HG03575 (cell line): ENCODE data around the gene SCFD1.
"Not testable (repeated sequence)": the region's sequence is repeated elsewhere in the genome, so short reads cannot be mapped to it uniquely, and the experiment has no call there.

Experiments
- ATAC-seq: cut with Tn5 transposase; IDR thresholded peaks from one replicate; pipeline ENCODE4 v1.9.1; 2021; ENCODE audit not compliant: unreplicated experiment, insufficient number of reproducible peaks, low FRiP score; ENCODE audit errors: extremely low read depth

SCFD1 gene

GRCh38 chr14:30621940-30622830, at the start of gene SCFD1:
Gene SCFD1 (plus strand): TSS chr14:30622319. CDS start chr14:30622339, 20 bp downstream.
- no peak for ATAC-seq

GRCh38 chr14:30572771-30573170, 49.3 kb upstream of the SCFD1 start:
- ATAC-seq = no peak

- ATAC-seq = no peak
Measured at GRCh38 chr14:30573226-30573814, 48.8 kb upstream of the SCFD1 start.

GRCh38 chr14:30573966-30574365, 48.2 kb upstream of the SCFD1 start:
- ATAC-seq = no peak

GRCh38 chr14:30574777-30575176, 47.3 kb upstream of the SCFD1 start:
- ATAC-seq = not testable (repeated sequence)

GRCh38 chr14:30576333-30576732, 45.8 kb upstream of the SCFD1 start:
- ATAC-seq = not testable (repeated sequence)

GRCh38 chr14:30580616-30581282, 41.4 kb upstream of the SCFD1 start:
- ATAC-seq = no peak

GRCh38 chr14:30581283-30581625, 40.9 kb upstream of the SCFD1 start:
- no peak for ATAC-seq

- no peak for ATAC-seq
Measured at GRCh38 chr14:30582376-30582775, 39.7 kb upstream of the SCFD1 start.

- no peak for ATAC-seq
Measured at GRCh38 chr14:30584058-30584630, 38.0 kb upstream of the SCFD1 start.

GRCh38 chr14:30585204-30585603, 36.9 kb upstream of the SCFD1 start:
- ATAC-seq = no peak

- ATAC-seq = no peak
Measured at GRCh38 chr14:30587141-30587540, 35.0 kb upstream of the SCFD1 start.

- ATAC-seq = no peak
Measured at GRCh38 chr14:30588873-30589272, 33.2 kb upstream of the SCFD1 start.

GRCh38 chr14:30596935-30597334, 25.2 kb upstream of the SCFD1 start:
- ATAC-seq = no peak

- no peak for ATAC-seq
Measured at GRCh38 chr14:30597504-30597903, 24.6 kb upstream of the SCFD1 start.

GRCh38 chr14:30600922-30601918, 20.9 kb upstream of the SCFD1 start:
- ATAC-seq = no peak

- ATAC-seq = no peak
Measured at GRCh38 chr14:30603402-30603801, 18.7 kb upstream of the SCFD1 start.

GRCh38 chr14:30604696-30605095, 17.4 kb upstream of the SCFD1 start:
- not testable (repeated sequence) for ATAC-seq
